Testis (tissue), 2 donors: Measurements from ENCODE around the gene AOC1.

Source experiments
- CTCF ChIP-seq, 3 experiments: fragments of 450-650 bp in 2 of 3; fragments of 200-600 bp in 1 of 3; sonication (generic) in 1 of 3; IDR thresholded peaks; one replicate each; pipeline ENCODE4 v1.5.1; 2016 to 2019; ENCODE audit warnings: antibody characterized with exemption in 3 of 3, mild to moderate bottlenecking in 2 of 3, moderate library complexity in 1 of 3
- POLR2A ChIP-seq: fragments of 450-650 bp; IDR thresholded peaks from one replicate; pipeline ENCODE4 v1.6.1; 2017; ENCODE audit warnings: antibody characterized with exemption, mild to moderate bottlenecking, moderate library complexity

GRCh38 chr7:150852371-150852905, at the start of gene AOC1:
- no peak for TF ChIP-seq CTCF (IDR thresholded peaks at IDR 0.05)
- TF ChIP-seq POLR2A: no peak
